Measurements from ENCODE around the gene TMEM269.

TMEM269 gene

GRCh38 chr1:42784946-42785693, at the start of gene TMEM269:
Gene TMEM269, plus strand, starts transcription at chr1:42784991. Its CDS starts 4,903 bp downstream, at chr1:42789894.
- no peak for DNase-seq

GRCh38 chr1:42735056-42735455, 49.7 kb upstream of the TMEM269 start:
- no peak for DNase-seq

GRCh38 chr1:42735477-42736105, 49.2 kb upstream of the TMEM269 start:
- DNase-seq, result no peak

- DNase-seq, result no peak
These were observed 48.6 kb upstream of the TMEM269 start for GRCh38 chr1:42736152-42736551.

GRCh38 chr1:42736571-42737200, 48.1 kb upstream of the TMEM269 start:
- DNase-seq, result no peak

GRCh38 chr1:42737257-42737656, 47.5 kb upstream of the TMEM269 start:
- no peak for DNase-seq

- DNase-seq, result no peak
These were observed 46.7 kb upstream of the TMEM269 start for GRCh38 chr1:42737986-42738677.

- DNase-seq, result no peak
These were observed 46.0 kb upstream of the TMEM269 start for GRCh38 chr1:42738678-42739226.

GRCh38 chr1:42739753-42740700, 44.8 kb upstream of the TMEM269 start, which contains the start of gene CLDN19:
Gene CLDN19, minus strand, starts transcription at chr1:42740236. Its CDS starts 173 bp downstream, at chr1:42740063.
- no peak for DNase-seq

GRCh38 chr1:42740851-42741580, 43.8 kb upstream of the TMEM269 start:
- no peak for DNase-seq

GRCh38 chr1:42741706-42742105, 43.1 kb upstream of the TMEM269 start:
- DNase-seq, result no peak

GRCh38 chr1:42742141-42742540, 42.6 kb upstream of the TMEM269 start:
- DNase-seq, result no peak

GRCh38 chr1:42742617-42743316, 42.0 kb upstream of the TMEM269 start:
- no peak for DNase-seq

GRCh38 chr1:42743317-42744147, 41.3 kb upstream of the TMEM269 start:
- no peak for DNase-seq

- no peak for DNase-seq
These were observed 40.7 kb upstream of the TMEM269 start for GRCh38 chr1:42744148-42744413.

GRCh38 chr1:42745851-42746250, 38.9 kb upstream of the TMEM269 start:
- DNase-seq, result no peak

- DNase-seq, result no peak
These were observed 38.2 kb upstream of the TMEM269 start for GRCh38 chr1:42746436-42747105.

- DNase-seq, result peak; percentile 35
These were observed 37.7 kb upstream of the TMEM269 start for GRCh38 chr1:42747125-42747524.

- DNase-seq, result no peak
These were observed 36.8 kb upstream of the TMEM269 start for GRCh38 chr1:42748021-42748420.
